GOT3 (cell line): ENCODE results near the gene PRMT5.

ENCODE experiments used
- DNase-seq: peaks from one replicate; lab custom pipeline; 2025; ENCODE audit warnings: mixed read lengths; lab: John Stamatoyannopoulos, UW

The PRMT5 gene

DNA sequence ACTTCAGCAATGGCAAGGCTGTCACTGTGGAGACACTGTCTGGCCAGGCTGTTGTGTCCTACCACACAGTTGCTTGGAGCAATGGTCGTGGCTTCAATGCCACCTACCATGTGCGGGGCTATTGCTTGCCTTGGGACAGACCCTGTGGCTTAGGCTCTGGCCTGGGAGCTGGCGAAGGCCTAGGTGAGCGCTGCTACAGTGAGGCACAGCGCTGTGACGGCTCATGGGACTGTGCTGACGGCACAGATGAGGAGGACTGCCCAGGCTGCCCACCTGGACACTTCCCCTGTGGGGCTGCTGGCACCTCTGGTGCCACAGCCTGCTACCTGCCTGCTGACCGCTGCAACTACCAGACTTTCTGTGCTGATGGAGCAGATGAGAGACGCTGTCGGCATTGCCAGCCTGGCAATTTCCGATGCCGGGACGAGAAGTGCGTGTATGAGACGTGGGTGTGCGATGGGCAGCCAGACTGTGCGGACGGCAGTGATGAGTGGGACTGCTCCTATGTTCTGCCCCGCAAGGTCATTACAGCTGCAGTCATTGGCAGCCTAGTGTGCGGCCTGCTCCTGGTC is 53.3 kb downstream of the PRMT5 start:
- no peak for DNase-seq

DNA sequence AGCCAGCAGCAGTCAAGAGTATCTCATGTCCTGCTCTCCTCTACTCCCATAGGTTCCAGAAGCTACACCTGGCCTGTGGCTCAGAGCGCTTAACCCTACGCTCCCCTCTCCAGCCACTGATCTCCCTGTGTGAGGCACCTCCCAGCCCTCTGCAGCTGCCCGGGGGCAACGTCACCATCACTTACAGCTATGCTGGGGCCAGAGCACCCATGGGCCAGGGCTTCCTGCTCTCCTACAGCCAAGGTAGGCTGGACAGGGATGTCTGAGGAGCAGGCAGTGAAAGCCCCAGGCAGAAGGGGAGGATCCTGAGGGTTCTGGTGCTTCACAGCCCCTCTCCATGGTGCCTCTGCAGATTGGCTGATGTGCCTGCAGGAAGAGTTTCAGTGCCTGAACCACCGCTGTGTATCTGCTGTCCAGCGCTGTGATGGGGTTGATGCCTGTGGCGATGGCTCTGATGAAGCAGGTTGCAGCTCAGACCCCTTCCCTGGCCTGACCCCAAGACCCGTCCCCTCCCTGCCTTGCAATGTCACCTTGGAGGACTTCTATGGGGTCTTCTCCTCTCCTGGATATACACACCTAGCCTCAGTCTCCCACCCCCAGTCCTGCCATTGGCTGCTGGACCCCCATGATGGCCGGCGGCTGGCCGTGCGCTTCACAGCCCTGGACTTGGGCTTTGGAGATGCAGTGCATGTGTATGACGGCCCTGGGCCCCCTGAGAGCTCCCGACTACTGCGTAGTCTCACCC is 54.0 kb downstream of the PRMT5 start:
- DNase-seq, result no peak

DNA sequence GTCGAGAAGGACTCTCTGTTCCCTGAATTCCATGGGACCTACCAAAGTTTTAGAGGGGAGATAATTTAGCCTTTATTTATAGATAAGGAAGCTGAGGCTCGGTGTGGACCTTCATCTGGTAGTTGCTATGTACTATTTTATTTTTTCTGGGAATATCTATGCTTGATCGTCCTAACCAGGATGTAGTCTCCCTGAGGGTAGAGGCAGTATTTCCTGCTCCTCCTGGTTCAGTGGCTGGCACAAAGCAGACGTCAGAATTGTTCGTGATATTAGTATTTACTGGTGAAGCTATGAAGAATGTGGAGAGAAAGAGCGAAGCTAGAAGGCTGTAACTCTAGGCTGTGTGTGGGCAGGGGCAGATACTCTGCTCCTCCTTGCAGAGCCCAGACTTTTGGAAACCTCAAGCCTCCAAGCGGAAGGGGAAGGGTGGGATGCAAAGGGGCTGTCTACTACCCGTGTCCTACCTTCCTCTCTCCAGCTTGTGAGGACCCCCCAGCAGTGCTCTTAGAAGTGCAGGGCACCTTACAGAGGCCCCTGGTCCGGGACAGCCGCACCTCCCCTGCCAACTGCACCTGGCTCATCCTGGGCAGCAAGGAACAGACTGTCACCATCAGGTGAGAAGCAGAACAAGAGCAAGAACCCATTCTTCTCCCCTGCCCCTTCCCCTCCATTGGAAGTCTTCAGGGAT is 56.2 kb downstream of the PRMT5 start:
- DNase-seq, result no peak

DNA sequence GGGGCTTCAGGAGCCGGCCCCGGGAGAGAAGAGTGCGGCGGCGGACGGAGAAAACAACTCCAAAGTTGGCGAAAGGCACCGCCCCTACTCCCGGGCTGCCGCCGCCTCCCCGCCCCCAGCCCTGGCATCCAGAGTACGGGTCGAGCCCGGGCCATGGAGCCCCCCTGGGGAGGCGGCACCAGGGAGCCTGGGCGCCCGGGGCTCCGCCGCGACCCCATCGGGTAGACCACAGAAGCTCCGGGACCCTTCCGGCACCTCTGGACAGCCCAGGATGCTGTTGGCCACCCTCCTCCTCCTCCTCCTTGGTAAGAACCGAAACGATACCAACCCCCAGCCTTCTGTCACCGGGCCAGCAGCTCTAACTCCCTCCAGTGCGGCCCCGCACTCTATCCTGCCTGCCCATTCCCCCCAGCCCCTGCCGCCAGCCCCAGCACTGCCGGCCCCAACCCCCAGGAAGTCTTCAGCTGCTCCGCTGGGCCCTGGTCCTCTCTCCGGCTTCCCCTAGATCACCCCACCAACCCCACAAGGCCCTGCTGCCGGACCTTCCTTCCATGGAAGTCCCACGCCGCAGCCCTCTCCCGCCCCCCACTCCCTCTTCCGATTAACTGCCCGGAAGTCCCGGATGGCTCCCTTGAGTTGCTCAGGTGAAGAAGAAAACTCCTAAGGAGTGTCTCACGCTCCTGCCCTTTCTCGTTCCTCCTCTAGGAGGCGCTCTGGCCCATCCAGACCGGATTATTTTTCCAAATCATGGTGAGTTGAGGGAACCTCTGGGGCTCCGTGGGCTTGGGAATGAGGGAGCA is 56.9 kb downstream of the PRMT5 start:
- peak; percentile 35 for DNase-seq

DNA sequence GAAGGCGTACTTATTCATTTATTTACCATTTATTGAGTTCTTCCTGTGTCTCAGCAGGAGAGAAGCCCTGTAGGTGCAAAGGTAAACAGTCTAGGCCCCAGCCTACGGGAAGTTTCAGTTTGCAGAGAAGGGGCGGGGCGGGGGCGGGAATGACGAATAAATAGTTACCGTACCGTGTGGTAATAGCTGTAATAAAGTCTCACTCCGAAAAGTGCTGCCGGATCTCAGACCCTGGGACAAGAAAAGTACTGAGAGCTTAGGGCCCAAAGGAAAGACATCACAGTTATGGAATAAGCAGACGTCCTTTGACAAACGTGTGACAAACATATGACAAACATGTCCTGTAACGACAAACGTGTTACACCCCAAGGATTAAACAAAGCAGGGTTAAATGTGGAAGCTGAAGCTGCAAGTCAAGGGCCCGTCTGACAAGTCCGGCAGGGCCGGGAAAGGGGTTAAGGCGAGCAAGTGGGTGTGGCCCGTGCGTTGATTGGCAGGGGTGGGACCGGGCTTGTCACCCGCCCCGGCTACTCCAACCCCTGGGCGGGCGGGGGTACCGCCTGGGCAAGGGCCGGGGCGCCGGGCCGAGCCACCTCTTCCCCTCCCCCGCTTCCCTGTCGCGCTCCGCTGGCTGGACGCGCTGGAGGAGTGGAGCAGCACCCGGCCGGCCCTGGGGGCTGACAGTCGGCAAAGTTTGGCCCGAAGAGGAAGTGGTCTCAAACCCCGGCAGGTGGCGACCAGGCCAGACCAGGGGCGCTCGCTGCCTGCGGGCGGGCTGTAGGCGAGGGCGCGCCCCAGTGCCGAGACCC is 57.7 kb downstream of the PRMT5 start, which contains the start of gene LRP10:
TSS of gene LRP10 (plus strand) at position 517 of the 809 bp plus-strand sequence. CDS start 564 bp downstream, outside the sequence.
- peak; percentile 51 for DNase-seq

DNA sequence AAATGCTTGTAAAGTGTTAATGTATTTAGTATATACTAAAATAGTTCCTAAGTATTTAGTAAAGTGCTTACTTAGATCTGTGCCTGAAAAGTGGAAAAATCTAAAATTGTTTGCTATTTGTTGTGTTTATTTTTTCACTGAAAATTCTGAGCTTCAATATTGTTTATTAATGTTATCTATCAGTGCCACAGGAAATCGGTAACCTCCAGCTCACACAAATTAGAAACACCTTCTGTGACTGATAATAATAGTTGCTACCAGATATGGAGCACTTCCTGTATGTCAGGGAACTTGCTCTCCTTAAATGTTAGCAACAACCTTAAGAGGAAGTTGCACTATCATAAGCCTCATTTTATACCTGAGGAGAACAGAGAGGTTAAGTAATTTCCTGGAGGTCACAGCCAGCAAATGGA is 58.4 kb downstream of the PRMT5 start:
- DNase-seq, result no peak
